Stromal cell of bone marrow (primary cell): ENCODE data around the gene RRP36.

Source experiments
- DNase-seq: peaks from one replicate; pipeline ENCODE4 v3.0.0-alpha.2; 2012; ENCODE audit warnings: low read depth

RRP36 gene

DNA sequence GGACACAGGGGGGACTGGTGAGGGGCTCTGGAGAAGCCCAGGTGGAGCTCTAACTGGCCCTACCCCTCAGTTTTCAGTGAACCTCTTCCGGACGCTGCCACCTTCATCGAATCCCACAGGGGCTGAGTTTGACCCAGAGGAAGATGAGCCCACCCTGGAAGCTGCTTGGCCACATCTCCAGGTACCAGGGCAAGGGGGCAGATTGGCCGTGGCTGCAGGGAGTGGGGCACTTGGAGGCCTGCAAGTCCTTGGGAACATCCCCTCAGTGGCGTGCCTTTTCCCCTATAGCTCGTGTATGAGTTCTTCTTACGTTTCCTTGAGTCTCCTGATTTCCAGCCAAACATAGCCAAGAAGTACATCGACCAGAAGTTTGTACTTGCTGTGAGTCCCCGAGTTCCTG lies 14.3 kb upstream of the RRP36 start:
- DNase-seq = no peak

DNA sequence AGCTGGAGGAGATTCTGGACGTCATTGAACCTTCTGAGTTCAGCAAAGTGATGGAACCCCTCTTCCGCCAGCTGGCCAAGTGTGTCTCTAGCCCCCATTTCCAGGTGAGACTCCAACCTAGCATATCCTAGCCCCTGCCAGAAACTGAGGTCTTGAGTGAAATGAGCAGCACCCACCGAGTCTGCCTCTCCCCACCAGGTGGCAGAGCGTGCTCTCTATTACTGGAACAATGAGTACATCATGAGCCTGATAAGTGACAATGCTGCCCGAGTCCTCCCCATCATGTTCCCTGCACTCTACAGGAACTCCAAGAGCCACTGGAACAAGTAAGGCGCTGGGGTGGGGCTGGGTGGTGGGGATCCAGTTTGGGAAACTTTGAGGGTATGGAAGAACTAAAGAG lies 12.3 kb upstream of the RRP36 start:
- no peak for DNase-seq

DNA sequence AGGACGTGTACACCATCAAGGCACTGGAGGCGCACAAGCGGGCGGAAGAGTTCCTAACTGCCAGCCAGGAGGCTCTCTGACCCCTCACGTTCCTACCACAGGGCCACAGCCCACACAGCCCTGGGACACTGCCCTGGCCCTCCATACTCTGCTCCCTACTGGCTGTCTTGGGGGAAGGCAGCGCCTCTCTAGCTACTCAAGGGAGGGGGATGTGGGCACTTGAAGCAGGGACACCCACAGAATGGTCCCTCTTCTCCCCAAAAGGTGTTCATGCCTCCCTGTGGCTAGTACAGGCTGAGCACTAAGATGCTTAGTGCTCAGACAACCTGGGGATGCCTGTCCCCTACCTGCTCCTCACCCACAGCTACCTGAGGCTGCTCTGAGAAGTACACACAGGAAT lies 10.2 kb upstream of the RRP36 start:
- no peak for DNase-seq

- DNase-seq = no peak
Observed at GRCh38 chr6:43012364-43012763, 9.1 kb upstream of the RRP36 start.

- no peak for DNase-seq
Observed at GRCh38 chr6:43013097-43013842, 8.2 kb upstream of the RRP36 start.

- peak; percentile 100 for DNase-seq
Observed at GRCh38 chr6:43013843-43014433, 7.5 kb upstream of the RRP36 start, which contains the start of the genes KLHDC3 and MEA1. Gene KLHDC3, plus strand, starts transcription at chr6:43014249. Its CDS starts 2,944 bp downstream, at chr6:43017193. Gene MEA1, minus strand, starts transcription at chr6:43013946. Its CDS starts 133 bp downstream, at chr6:43013813.

DNA sequence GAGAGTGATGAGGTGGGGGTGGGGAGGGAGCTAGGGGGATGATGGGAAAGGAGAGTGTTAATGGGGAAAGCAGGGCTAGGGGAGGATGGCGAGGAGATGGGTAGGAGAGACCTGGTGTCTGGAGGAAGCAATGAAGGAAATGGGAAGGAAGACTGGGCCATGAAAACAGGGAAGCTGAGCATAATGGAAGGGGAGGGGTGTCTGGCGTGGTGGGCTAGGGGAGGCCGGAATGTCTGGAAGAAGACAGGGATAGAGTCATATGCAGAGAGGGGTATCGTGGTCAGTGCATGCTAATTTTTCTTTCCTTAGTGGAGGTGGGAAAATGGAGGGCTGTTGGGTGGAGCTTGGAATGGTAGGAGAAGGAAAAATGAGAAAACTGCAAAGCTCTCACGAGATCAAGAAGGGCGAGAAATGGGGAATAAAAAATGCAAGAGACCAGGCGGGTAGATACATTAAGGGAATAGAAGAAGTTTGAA lies 7.0 kb upstream of the RRP36 start:
- DNase-seq = no peak

- no peak for DNase-seq
Observed at GRCh38 chr6:43016176-43016942, 5.1 kb upstream of the RRP36 start.

- DNase-seq = no peak
Observed at GRCh38 chr6:43016943-43017334, 4.5 kb upstream of the RRP36 start.

DNA sequence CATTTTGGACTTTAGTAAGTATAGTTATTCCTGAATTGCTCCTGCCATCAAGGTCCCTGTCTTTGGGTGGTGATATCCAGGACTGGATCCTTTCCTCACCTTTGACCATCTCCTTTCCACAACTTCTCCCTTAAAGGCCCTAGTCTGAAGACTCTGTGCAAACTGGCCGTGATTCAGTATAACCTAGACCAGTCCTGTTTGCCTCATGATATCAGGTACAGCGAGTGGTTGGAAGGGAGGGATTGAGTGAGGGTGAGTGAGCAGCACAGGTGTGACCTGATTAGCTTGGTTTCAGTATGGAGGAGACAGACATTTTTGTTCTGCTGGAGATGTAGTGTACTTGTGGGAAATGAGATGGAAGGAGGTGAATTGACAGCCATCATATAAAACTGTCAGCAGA lies 2.3 kb upstream of the RRP36 start:
- DNase-seq = no peak

DNA sequence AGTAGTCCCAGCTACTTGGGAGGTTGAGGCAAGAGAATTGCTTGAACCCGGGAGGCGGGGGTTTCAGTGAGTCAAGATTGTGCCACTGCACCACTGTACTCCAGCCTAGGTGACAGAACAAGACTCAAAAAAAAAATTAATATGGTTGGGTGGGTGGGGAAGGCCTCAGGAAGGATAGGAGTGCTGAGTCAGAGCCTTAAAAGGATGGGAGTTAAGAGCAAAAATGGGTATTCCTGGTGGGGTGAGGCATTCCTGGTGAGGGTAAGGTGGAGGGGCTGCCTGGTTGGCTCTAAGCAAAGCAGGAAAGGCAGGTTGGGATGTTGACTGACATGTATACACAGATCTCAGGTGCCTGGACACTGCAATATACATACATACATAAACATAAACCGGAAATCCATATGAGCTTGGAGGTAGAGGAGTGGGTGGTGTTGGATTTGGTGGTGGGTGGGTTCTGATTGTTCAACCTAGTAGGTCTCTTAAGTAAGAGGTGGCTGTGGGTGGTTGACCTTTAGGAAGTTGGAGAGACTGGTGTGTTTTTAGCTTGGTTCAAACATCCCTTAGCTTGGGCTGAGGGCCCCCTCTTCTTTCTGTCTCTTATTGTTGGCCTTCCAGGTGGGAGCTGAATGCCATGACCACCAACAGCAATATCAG lies 1.2 kb upstream of the RRP36 start:
- DNase-seq = no peak

- DNase-seq = no peak
Observed at GRCh38 chr6:43020847-43021246, 576 bp upstream of the RRP36 start.

DNA sequence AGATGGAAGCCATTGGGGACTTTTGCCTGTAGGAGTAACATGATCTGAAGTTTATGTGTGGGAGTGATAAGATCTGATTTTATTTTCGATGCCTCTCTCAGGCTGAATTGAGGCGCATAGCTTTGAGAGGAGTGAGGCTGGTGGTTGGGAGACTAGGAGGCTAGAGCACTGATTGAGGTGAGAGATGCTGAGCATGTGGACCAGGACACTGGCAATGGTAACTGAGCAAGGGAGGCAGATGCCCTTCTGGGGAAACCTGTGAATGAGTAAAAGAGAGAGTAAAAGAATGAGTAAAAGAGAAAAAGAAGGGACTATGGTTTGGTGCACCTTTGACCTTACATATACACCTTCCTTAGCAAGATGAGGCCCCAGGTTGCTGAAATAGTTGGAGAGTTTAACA lies 3.0 kb downstream of the RRP36 start:
- no peak for DNase-seq

DNA sequence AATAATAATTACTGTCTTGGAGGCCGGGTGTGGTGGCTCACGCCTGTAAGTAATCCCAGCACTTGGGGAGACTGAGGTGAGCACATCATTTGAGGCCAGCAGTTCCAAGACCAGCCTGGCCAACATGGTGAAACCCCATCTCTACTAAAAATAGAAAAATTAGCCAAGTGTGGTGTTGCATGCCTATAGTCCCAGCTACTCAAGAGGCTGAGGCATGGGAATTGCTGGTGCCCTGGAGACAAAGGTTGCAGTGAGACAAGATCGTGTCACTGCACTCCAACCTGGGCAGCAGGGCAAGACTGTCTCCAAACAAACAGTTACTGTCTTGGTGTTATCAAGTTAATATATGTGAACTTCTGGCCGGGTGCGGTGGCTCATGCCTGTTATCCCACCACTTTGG lies 4.9 kb downstream of the RRP36 start:
- DNase-seq = no peak

DNA sequence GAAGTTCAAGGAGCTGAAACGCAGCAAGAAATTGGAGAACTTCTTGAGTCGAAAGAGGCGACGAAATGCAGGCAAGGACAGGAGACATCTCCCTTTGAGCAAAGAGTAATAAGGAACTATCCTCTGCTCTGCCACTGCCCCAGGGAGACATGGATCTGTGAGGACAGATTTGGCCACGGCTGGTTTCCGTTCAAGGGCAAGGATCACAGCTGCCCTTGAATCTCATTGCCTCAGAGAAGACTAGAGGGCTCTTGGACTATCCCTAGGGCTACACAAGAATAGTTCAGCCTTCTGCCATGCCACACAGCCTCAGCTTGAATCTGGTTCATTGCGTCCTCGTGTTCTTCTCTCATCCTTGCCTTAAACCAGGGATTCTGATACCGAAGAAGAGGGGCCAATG lies 7.7 kb downstream of the RRP36 start:
- DNase-seq = no peak

DNA sequence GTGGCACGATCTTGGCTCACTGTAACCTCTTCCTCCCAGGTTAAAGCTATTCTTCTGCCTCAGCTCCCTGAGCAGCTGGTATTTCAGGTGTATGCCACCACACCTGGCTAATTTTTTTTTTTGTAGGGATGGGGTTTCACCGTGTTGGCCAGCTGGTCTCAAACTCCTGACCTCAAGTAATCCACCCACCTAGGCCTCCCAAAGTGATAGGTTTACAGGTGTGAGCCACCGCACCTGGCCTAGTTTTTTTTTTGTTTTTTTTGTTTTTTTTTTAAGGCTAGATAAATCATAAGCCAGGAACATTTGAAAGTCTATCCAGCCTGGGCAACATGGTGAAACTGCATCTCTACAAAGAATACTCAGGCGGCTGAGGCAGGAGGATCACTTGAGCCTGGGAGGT lies 10.9 kb downstream of the RRP36 start:
- no peak for DNase-seq

DNA sequence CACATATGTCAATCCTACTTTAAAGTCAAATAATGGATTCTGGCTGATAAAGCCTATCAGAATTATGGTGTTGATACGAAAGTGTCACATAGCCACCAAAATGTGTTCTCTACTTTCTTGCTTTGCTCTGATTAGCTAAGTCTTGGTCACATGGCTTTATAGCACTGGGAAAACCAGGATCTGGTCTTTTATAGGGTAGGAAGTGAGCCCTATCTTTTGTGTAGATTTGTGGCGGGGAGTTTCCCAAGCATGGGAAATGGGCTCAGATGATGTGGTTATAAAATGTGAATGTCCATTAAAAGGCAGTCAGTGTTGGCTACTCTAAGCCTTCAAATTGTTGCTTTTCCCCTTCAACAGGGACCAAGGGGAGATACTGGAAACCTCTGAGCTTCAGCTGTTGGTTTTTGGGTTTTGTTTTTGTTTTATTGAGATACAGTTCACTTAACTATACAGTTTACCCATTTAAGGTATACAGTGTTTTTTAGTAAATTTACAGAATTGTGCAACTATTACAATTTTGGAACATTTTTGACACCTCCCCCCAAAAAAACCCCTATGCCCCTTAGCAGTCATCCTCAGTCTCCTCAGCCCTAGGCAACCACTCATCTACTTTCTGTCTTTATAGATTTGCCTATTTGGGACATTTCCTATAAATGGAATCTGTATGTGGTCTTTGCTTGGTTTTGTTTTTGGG lies 12.2 kb downstream of the RRP36 start:
- no peak for DNase-seq

DNA sequence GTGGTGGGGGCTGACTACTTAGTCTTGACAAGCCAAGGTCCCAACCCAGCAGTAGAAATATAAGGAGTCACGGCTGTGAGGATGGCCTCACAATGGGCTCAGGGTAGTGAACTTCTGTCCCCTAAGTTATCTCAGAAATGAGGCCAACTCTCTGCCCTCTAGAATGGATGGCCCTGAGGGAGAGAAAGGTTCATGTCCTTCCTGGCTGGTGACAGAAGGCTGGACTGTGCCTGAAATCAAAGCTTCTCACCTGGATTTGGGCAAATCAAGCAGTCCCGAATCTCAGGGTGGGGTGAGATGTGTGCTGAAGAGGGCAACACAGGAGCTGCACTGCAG lies 12.7 kb downstream of the RRP36 start:
- no peak for DNase-seq

GRCh38 chr6:43035495-43036194 lies 14.2 kb downstream of the RRP36 start:
- DNase-seq = no peak

GRCh38 chr6:43036712-43037111 lies 15.3 kb downstream of the RRP36 start:
- DNase-seq = no peak

DNA sequence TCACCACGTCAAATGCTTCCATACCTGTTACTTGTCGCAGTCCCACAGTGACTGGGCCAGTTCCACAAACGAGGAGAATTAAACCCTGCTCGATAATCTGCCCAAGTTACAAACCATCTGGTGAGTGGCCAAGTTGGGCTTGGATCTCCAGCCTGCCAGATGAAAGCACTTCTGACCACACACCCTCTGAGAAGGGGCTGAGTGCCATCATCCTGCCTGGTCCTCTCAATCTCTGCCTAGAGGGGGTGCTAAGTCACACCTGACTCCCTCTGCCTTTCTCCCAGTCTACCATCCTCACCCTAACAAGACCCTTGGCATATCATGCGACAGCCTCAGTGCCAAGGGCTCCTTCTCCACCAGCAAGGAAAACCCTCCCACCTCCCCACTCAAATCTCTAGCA lies 15.8 kb downstream of the RRP36 start:
- DNase-seq = no peak
